Astrocyte (in vitro differentiated cells and primary cell): ENCODE measurements around the gene MTRF1L.
"Not testable (repeated sequence)": the region's sequence is repeated elsewhere in the genome, so short reads cannot be mapped to it uniquely, and the experiment has no call there.

ENCODE experiments used
- CTCF ChIP-seq: IDR thresholded peaks from 2 replicates; pipeline ENCODE4 v1.5.1; 2011; ENCODE audit warnings: low read depth, mild to moderate bottlenecking, inconsistent platforms, low read length, moderate library complexity; ENCODE audit not compliant: insufficient read depth
- EZH2 ChIP-seq: IDR thresholded peaks from 2 replicates; pipeline ENCODE4 v1.6.1; 2012; ENCODE audit warnings: mild to moderate bottlenecking, low read length, inconsistent platforms; ENCODE audit not compliant: insufficient read depth

DNA sequence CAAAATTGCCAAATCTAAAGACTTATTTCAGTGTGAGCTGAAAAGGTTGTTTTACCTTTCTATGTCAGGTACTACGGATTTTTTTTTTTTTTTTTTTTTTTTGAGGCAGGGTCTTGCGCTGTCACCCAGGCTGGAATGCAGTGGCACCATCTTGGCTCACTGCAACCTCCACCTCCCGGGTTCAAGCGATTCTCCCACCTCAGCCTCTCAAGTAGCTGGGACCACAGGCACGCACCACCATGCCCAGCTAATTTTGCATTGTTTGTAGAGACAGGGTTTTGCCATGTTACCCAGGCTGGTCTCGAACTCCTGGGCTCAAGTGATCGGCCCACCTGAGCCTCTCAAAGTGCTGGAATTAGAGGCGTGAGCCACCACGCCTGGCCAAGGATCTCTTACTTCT is 1.7 kb downstream of the MTRF1L start:
- TF ChIP-seq CTCF, EZH2: not testable (repeated sequence)
